HepG2 (cell line): ENCODE measurements around the gene PYGO2. TPM values are rescaled to one million over a fixed set of nuclear protein-coding genes. Genes with fewer than 3 reads are reported as not detected.

Experiments
- ATRX ChIP-seq: sonication (generic); formaldehyde crosslinking; IDR thresholded peaks from 2 replicates; pipeline ENCODE4 v1.4.0; 2020; ENCODE audit warnings: missing genetic modification reagents, borderline replicate concordance
- CHD4 ChIP-seq: fragments of 200-600 bp; sonication (generic); IDR thresholded peaks from 2 replicates; pipeline ENCODE4 v1.7.0; 2017; ENCODE audit warnings: mild to moderate bottlenecking, low read length, borderline replicate concordance
- E2F2 ChIP-seq: sonication (generic); formaldehyde crosslinking; IDR thresholded peaks from 2 replicates; pipeline ENCODE4 v1.4.0; 2020; ENCODE audit warnings: missing genetic modification reagents, borderline replicate concordance
- FOXK1 ChIP-seq: sonication (generic); formaldehyde crosslinking; IDR thresholded peaks from 2 replicates; pipeline ENCODE4 v1.4.0; 2020; ENCODE audit warnings: low read depth, missing genetic modification reagents, borderline replicate concordance
- HNF4A ChIP-seq: sonication (generic); formaldehyde crosslinking; IDR thresholded peaks from 2 replicates; pipeline ENCODE4 v1.4.0; 2020; ENCODE audit warnings: missing genetic modification reagents
- JUN ChIP-seq: sonication (generic); formaldehyde crosslinking; IDR thresholded peaks from 2 replicates; pipeline ENCODE4 v1.4.0; 2020; ENCODE audit warnings: mild to moderate bottlenecking, missing genetic modification reagents
- MAFK ChIP-seq, 2 experiments: IDR thresholded peaks in 1 of 2; conservative IDR thresholded peaks in 1 of 2; 2 replicates each; pipeline ENCODE4 v1.6.1; 2011; ENCODE audit warnings: improper control_type of control experiment in 2 of 2, low read length in 2 of 2
- MAX ChIP-seq: IDR thresholded peaks from 2 replicates; pipeline ENCODE4 v1.6.1; 2012; ENCODE audit warnings: inconsistent platforms
- MEF2D ChIP-seq: sonication (generic); formaldehyde crosslinking; IDR thresholded peaks from 2 replicates; pipeline ENCODE4 v1.5.1; 2020; ENCODE audit warnings: mild to moderate bottlenecking, missing genetic modification reagents
- MLX ChIP-seq: IDR thresholded peaks from 2 replicates; pipeline ENCODE4 v1.6.1; 2016
- NR2F1 ChIP-seq, 2 experiments: fragments of 450-650 bp in 1 of 2; formaldehyde crosslinking in 1 of 2; IDR thresholded peaks; 2 replicates each; pipeline versions ENCODE4 v1.5.0 to v1.6.1; 2016 to 2020; ENCODE audit warnings: mild to moderate bottlenecking in 1 of 2, missing compliant biosample characterization in 1 of 2, missing genetic modification reagents in 1 of 2, moderate library complexity in 1 of 2
- ONECUT2 ChIP-seq: sonication (generic); formaldehyde crosslinking; IDR thresholded peaks from 2 replicates; pipeline ENCODE4 v1.4.0; 2020; ENCODE audit warnings: missing genetic modification reagents
- PAF1 ChIP-seq: IDR thresholded peaks from 2 replicates; pipeline ENCODE4 v1.6.1; 2016; ENCODE audit warnings: missing genetic modification reagents, missing compliant biosample characterization
- PREB ChIP-seq: sonication (generic); formaldehyde crosslinking; IDR thresholded peaks from 2 replicates; pipeline ENCODE4 v1.4.0; 2020; ENCODE audit warnings: missing genetic modification reagents
- PTBP1 ChIP-seq: fragments of 200-400 bp; formaldehyde crosslinking; IDR thresholded peaks from 2 replicates; pipeline ENCODE4 v1.6.1; 2018; ENCODE audit warnings: low read length, low read depth; ENCODE audit not compliant: poor library complexity, severe bottlenecking
- SAFB2 ChIP-seq: sonication (generic); formaldehyde crosslinking; IDR thresholded peaks from 2 replicates; pipeline ENCODE4 v1.5.1; 2020; ENCODE audit warnings: missing genetic modification reagents, low read depth, mild to moderate bottlenecking, borderline replicate concordance
- SRSF9 ChIP-seq: fragments of 200-400 bp; formaldehyde crosslinking; IDR thresholded peaks from 2 replicates; pipeline ENCODE4 v1.6.1; 2018; ENCODE audit warnings: borderline replicate concordance, mild to moderate bottlenecking, low read depth, low read length; ENCODE audit not compliant: insufficient read depth, poor library complexity, severe bottlenecking
- XBP1 ChIP-seq: sonication (generic); formaldehyde crosslinking; IDR thresholded peaks from 2 replicates; pipeline ENCODE4 v1.5.0; 2020; ENCODE audit warnings: missing genetic modification reagents
- ZC3H4 ChIP-seq: sonication (generic); formaldehyde crosslinking; IDR thresholded peaks from 2 replicates; pipeline ENCODE4 v1.4.0; 2020; ENCODE audit warnings: missing genetic modification reagents, borderline replicate concordance
- ZNF383 ChIP-seq: sonication (generic); formaldehyde crosslinking; IDR thresholded peaks from 2 replicates; pipeline ENCODE4 v1.4.0; 2020; ENCODE audit warnings: missing genetic modification reagents, mild to moderate bottlenecking, borderline replicate concordance
- ZNF776 ChIP-seq: sonication (generic); formaldehyde crosslinking; IDR thresholded peaks from 2 replicates; pipeline ENCODE4 v1.4.0; 2020; ENCODE audit warnings: mild to moderate bottlenecking, missing genetic modification reagents
- ZNF800 ChIP-seq: sonication (generic); formaldehyde crosslinking; IDR thresholded peaks from 2 replicates; pipeline ENCODE4 v1.4.0; 2020; ENCODE audit warnings: missing genetic modification reagents
- ZNF816 ChIP-seq: sonication (generic); formaldehyde crosslinking; IDR thresholded peaks from 2 replicates; pipeline ENCODE4 v1.8.0; 2022; ENCODE audit warnings: missing genetic modification reagents, mild to moderate bottlenecking, borderline replicate concordance
- ZSCAN9 ChIP-seq: IDR thresholded peaks from 2 replicates; pipeline ENCODE4 v1.6.1; 2016; ENCODE audit warnings: borderline replicate concordance
- polyA plus RNA-seq, 8 experiments: library from polyadenylated mRNA; depleted of rRNA in 3 of 8; stranded (reverse) in 7 of 8; unstranded in 1 of 8; fragments of >200 nt; fragmentation: Illumina TruSeq in 4 of 8; extraction: Trizol in 4 of 8; gene quantifications; 2 replicates each; pipeline versions ENCODE4 v1.2.1 to v1.2.3, GENCODE V29; 2011 to 2016; ENCODE audit warnings: low read depth in 4 of 8, missing spikeins in 1 of 8, mixed read lengths in 1 of 8; ENCODE audit not compliant: insufficient read depth in 1 of 8
- total RNA-seq, 5 experiments: library from RNA; depleted of rRNA; stranded (reverse); fragments of >200 nt; fragmentation: Illumina TruSeq; extraction: Trizol; gene quantifications; 2 replicates each; pipeline ENCODE4 v1.2.3, GENCODE V29; 2016; ENCODE audit warnings: low read depth in 1 of 5

Gene PYGO2
- total and polyA plus RNA-seq, 2 of the 13 experiments (the other 11 are each of a cell fraction or from before 2014, with no cell fraction given), result 20.3 to 21.8 TPM

- no peak for TF ChIP-seq PTBP1
- peak; percentile 83 for TF ChIP-seq MAX
- TF ChIP-seq PAF1 (CRISPR knock-in tag), result no peak
- peak; percentile 95 for TF ChIP-seq HNF4A (CRISPR knock-in tag)
- TF ChIP-seq FOXK1 (CRISPR knock-in tag), result peak; percentile 37; the same call in 1 of the 2 replicates
- peak; percentile 87 for TF ChIP-seq MEF2D (CRISPR knock-in tag)
- TF ChIP-seq ATRX, result no peak
- no peak; the same call in 1 of the 2 replicates for TF ChIP-seq ZSCAN9 (CRISPR knock-in tag)
- TF ChIP-seq ZNF383 (CRISPR knock-in tag), result no peak
- 0 out of 2 replicates have a peak, but pooled peaks have one; percentile 37 for TF ChIP-seq ZNF800 (CRISPR knock-in tag)
- no peak for TF ChIP-seq XBP1 (CRISPR knock-in tag)
- no peak for TF ChIP-seq MAFK (conservative IDR thresholded peaks at IDR 0.05 in 1 of 2, IDR thresholded peaks at IDR 0.05 in 1 of 2; ENCODE audit: low read length in 2 of 2)
- no peak for TF ChIP-seq PREB (CRISPR knock-in tag)
- no peak for TF ChIP-seq ONECUT2 (CRISPR knock-in tag)
- TF ChIP-seq ZNF776 (CRISPR knock-in tag), result no peak
- TF ChIP-seq ZC3H4 (CRISPR knock-in tag), result no peak
- TF ChIP-seq SRSF9, result no peak
- TF ChIP-seq E2F2 (CRISPR knock-in tag), result 0 out of 2 replicates have a peak, but pooled peaks have one; percentile 24
- TF ChIP-seq JUN, result 0 out of 2 replicates have a peak, but pooled peaks have one; percentile 26
- TF ChIP-seq ZNF816 (CRISPR knock-in tag), result peak; percentile 74; the same call in 1 of the 2 replicates
- TF ChIP-seq CHD4, result no peak
- TF ChIP-seq SAFB2, result no peak
- TF ChIP-seq MLX (CRISPR knock-in tag), result peak; percentile 64; the same call in 1 of the 2 replicates
- TF ChIP-seq NR2F1 (CRISPR knock-in tag; IDR thresholded peaks at IDR 0.05), result peak in 1 of 2 experiments; percentile 57; a peak in 2 of 4 replicates
Measured at GRCh38 chr1:154944401-154945159, 17.0 kb downstream of the PYGO2 start (continued).
